Mononuclear cell (primary cell): ENCODE measurements around the gene GRIN2A. TPM values are rescaled to one million over a fixed set of nuclear protein-coding genes. Genes with fewer than 3 reads are reported as not detected.

Experiments
- H3K27me3 ChIP-seq: 2 replicates; pipeline ENCODE4 v1.6.0; 2011; ENCODE audit warnings: low read length, control low read depth; ENCODE audit not compliant: insufficient read depth
- H3K4me1 ChIP-seq: 2 replicates; pipeline ENCODE4 v1.5.1; 2011; ENCODE audit warnings: mild to moderate bottlenecking, low read length, control low read depth; ENCODE audit not compliant: insufficient read depth
- H3K4me3 ChIP-seq: 2 replicates; pipeline ENCODE4 v1.5.1; 2011; ENCODE audit warnings: mild to moderate bottlenecking, low read length, moderate library complexity
- H3K9me3 ChIP-seq: 2 replicates; pipeline ENCODE4 v1.5.1; 2011; ENCODE audit warnings: low read depth, mild to moderate bottlenecking, control low read depth, low read length
- total RNA-seq: library from RNA; depleted of rRNA; stranded (reverse); fragments of >200 nt; gene quantifications from one replicate; pipeline ENCODE4 v1.2.3, GENCODE V29; 2012

The GRIN2A gene
- total RNA-seq, 1 donor = not detected

GRCh38 chr16:10098991-10099390 lies 83.2 kb downstream of the GRIN2A start:
- no peaks in the 10 kb centered on the region for H3K9me3 ChIP-seq
- no peaks in the 10 kb centered on the region for H3K27me3 ChIP-seq
- H3K4me3 ChIP-seq = no peak overlapping the region
- H3K4me1 ChIP-seq = no peaks in the 10 kb centered on the region

- no peak overlapping the region for H3K4me3 ChIP-seq
- H3K4me1 ChIP-seq = no peaks in the 10 kb centered on the region
- H3K9me3 ChIP-seq = no peaks in the 10 kb centered on the region
- no peaks in the 10 kb centered on the region for H3K27me3 ChIP-seq
Measured at GRCh38 chr16:10097271-10097670, 85.0 kb downstream of the GRIN2A start.

GRCh38 chr16:10093576-10093975 lies 88.7 kb downstream of the GRIN2A start:
- Histone ChIP-seq H3K4me3 (no peak overlapping the region), H3K4me1 (no peaks in the 10 kb centered on the region), H3K27me3 (no peaks in the 10 kb centered on the region), H3K9me3 (no peaks in the 10 kb centered on the region)

GRCh38 chr16:10090816-10091215 lies 91.4 kb downstream of the GRIN2A start:
- Histone ChIP-seq H3K4me1 (no peaks in the 10 kb centered on the region), H3K4me3 (no peak overlapping the region), H3K27me3 (no peaks in the 10 kb centered on the region), H3K9me3 (no peaks in the 10 kb centered on the region)

- Histone ChIP-seq H3K4me1 (no peaks in the 10 kb centered on the region), H3K4me3 (no peak overlapping the region), H3K9me3 (no peaks in the 10 kb centered on the region), H3K27me3 (no peaks in the 10 kb centered on the region)
Measured at GRCh38 chr16:10088380-10088793, 93.8 kb downstream of the GRIN2A start.

GRCh38 chr16:10087151-10087550 lies 95.1 kb downstream of the GRIN2A start:
- Histone ChIP-seq H3K9me3 (no peaks in the 10 kb centered on the region), H3K4me1 (no peaks in the 10 kb centered on the region), H3K27me3 (no peaks in the 10 kb centered on the region), H3K4me3 (no peak overlapping the region)

GRCh38 chr16:10086620-10087019 lies 95.6 kb downstream of the GRIN2A start:
- H3K4me3 ChIP-seq = no peak overlapping the region
- no peaks in the 10 kb centered on the region for H3K27me3 ChIP-seq
- H3K9me3 ChIP-seq = no peaks in the 10 kb centered on the region
- H3K4me1 ChIP-seq = no peaks in the 10 kb centered on the region

- H3K4me1 ChIP-seq = no peaks in the 10 kb centered on the region
- no peaks in the 10 kb centered on the region for H3K9me3 ChIP-seq
- H3K4me3 ChIP-seq = no peak overlapping the region
- no peaks in the 10 kb centered on the region for H3K27me3 ChIP-seq
Measured at GRCh38 chr16:10085078-10085798, 97.0 kb downstream of the GRIN2A start.

- no peak overlapping the region for H3K4me3 ChIP-seq
- no peaks in the 10 kb centered on the region for H3K4me1 ChIP-seq
- H3K9me3 ChIP-seq = no peaks in the 10 kb centered on the region
- H3K27me3 ChIP-seq = no peaks in the 10 kb centered on the region
Measured at GRCh38 chr16:10083301-10083700, 98.9 kb downstream of the GRIN2A start.

GRCh38 chr16:10081201-10081940 lies 100.9 kb downstream of the GRIN2A start:
- H3K4me1 ChIP-seq = no peaks in the 10 kb centered on the region
- no peaks in the 10 kb centered on the region for H3K9me3 ChIP-seq
- H3K4me3 ChIP-seq = no peak overlapping the region
- no peaks in the 10 kb centered on the region for H3K27me3 ChIP-seq

GRCh38 chr16:10080051-10080772 lies 102.0 kb downstream of the GRIN2A start:
- H3K4me3 ChIP-seq = no peak overlapping the region
- no peaks in the 10 kb centered on the region for H3K9me3 ChIP-seq
- no peaks in the 10 kb centered on the region for H3K27me3 ChIP-seq
- H3K4me1 ChIP-seq = no peaks in the 10 kb centered on the region

GRCh38 chr16:10078541-10078949 lies 103.7 kb downstream of the GRIN2A start:
- Histone ChIP-seq H3K4me3 (no peak overlapping the region), H3K9me3 (no peaks in the 10 kb centered on the region), H3K4me1 (no peaks in the 10 kb centered on the region)

GRCh38 chr16:10077861-10078260 lies 104.4 kb downstream of the GRIN2A start:
- Histone ChIP-seq H3K9me3 (no peaks in the 10 kb centered on the region), H3K4me1 (no peaks in the 10 kb centered on the region), H3K4me3 (no peak overlapping the region), H3K27me3 (no peaks in the 10 kb centered on the region)

More at GRCh38 chr16:10078541-10078949, 103.7 kb downstream of the GRIN2A start:
- H3K27me3 ChIP-seq = no peaks in the 10 kb centered on the region

- H3K27me3 ChIP-seq = no peaks in the 10 kb centered on the region
- no peaks in the 10 kb centered on the region for H3K9me3 ChIP-seq
- H3K4me3 ChIP-seq = no peak overlapping the region
- no peaks in the 10 kb centered on the region for H3K4me1 ChIP-seq
Measured at GRCh38 chr16:10076037-10076436, 106.2 kb downstream of the GRIN2A start.

- no peak overlapping the region for H3K4me3 ChIP-seq
- H3K27me3 ChIP-seq = no peaks in the 10 kb centered on the region
- no peaks in the 10 kb centered on the region for H3K9me3 ChIP-seq
- no peaks in the 10 kb centered on the region for H3K4me1 ChIP-seq
Measured at GRCh38 chr16:10070591-10070990, 111.6 kb downstream of the GRIN2A start.
